PC-3 (cell line): ENCODE data around the gene SLC18B1.

Experiments used
- CTCF ChIP-seq: fragments of 300-600 bp; sonication (generic); conservative IDR thresholded peaks from 2 replicates; pipeline ENCODE4 v1.5.1; 2017; ENCODE audit warnings: antibody characterized with exemption, low read depth, mild to moderate bottlenecking, low read length
- EZH2 ChIP-seq: fragments of 300-600 bp; sonication (generic); IDR thresholded peaks from one replicate; pipeline ENCODE4 v1.6.1; 2017; ENCODE audit warnings: antibody characterized with exemption, mild to moderate bottlenecking, low read length; ENCODE audit not compliant: unreplicated experiment

GRCh38 chr6:132752255-132752654, 46.2 kb downstream of the SLC18B1 start:
- TF ChIP-seq CTCF (no peak), EZH2 (no peak)
